Astrocyte (in vitro differentiated cells and primary cell): ENCODE results near the gene ADAM30. TPM values are rescaled to one million over a fixed set of nuclear protein-coding genes. Genes with fewer than 3 reads are reported as not detected.

Experiments
- DNase-seq: peaks from one replicate; pipeline ENCODE4 v3.0.0-alpha.2; 2010; ENCODE audit warnings: low read depth
- FAIRE-seq: peaks from 2 replicates; lab custom pipeline; 2011; peaks lifted over from hg19 to GRCh38; lab: Jason Lieb, UNC
- H2AFZ ChIP-seq: 2 replicates; pipeline ENCODE4 v1.6.0; 2012; ENCODE audit warnings: low read depth, low read length, inconsistent platforms
- H3K27ac ChIP-seq: 2 replicates; pipeline ENCODE4 v1.5.1; 2011; ENCODE audit warnings: low read depth, low read length, inconsistent platforms
- H3K27me3 ChIP-seq: 2 replicates; pipeline ENCODE4 v1.6.0; 2011; ENCODE audit warnings: low read length, inconsistent platforms; ENCODE audit not compliant: insufficient read depth
- H3K36me3 ChIP-seq: 2 replicates; pipeline ENCODE4 v1.5.1; 2011; ENCODE audit warnings: low read length, inconsistent platforms; ENCODE audit not compliant: insufficient read depth
- H3K4me1 ChIP-seq: 2 replicates; pipeline ENCODE4 v1.5.1; 2011; ENCODE audit warnings: low read length, inconsistent platforms; ENCODE audit not compliant: insufficient read depth
- H3K4me2 ChIP-seq: 2 replicates; pipeline ENCODE4 v1.6.0; 2012; ENCODE audit warnings: low read length, inconsistent platforms
- H3K4me3 ChIP-seq: 2 replicates; pipeline ENCODE4 v1.5.1; 2011; ENCODE audit warnings: low read depth, mild to moderate bottlenecking, low read length, inconsistent platforms; ENCODE audit not compliant: insufficient read depth
- H3K79me2 ChIP-seq: 2 replicates; pipeline ENCODE4 v1.6.0; 2012; ENCODE audit warnings: mild to moderate bottlenecking, low read length, inconsistent platforms; ENCODE audit not compliant: insufficient read depth
- H3K9ac ChIP-seq: 2 replicates; pipeline ENCODE4 v1.6.0; 2012; ENCODE audit warnings: mild to moderate bottlenecking, low read length, inconsistent platforms
- H3K9me3 ChIP-seq: 2 replicates; pipeline ENCODE4 v1.5.1; 2012; ENCODE audit warnings: low read depth, mild to moderate bottlenecking, low read length, inconsistent platforms; ENCODE audit not compliant: insufficient read depth
- H4K20me1 ChIP-seq: 2 replicates; pipeline ENCODE4 v1.6.0; 2012; ENCODE audit warnings: low read length, inconsistent platforms; ENCODE audit not compliant: insufficient read depth
- H3K27ac Mint-ChIP-seq: one replicate; pipeline ENCODE4 v1.8.0; 2021; ENCODE audit warnings: mild to moderate bottlenecking, mixed read lengths; ENCODE audit not compliant: unreplicated experiment
- H3K27me3 Mint-ChIP-seq: one replicate; pipeline ENCODE4 v1.8.0; 2021; ENCODE audit warnings: low read depth, mixed read lengths; ENCODE audit not compliant: unreplicated experiment
- H3K36me3 Mint-ChIP-seq: one replicate; pipeline ENCODE4 v1.8.0; 2021; ENCODE audit warnings: low read depth, mixed read lengths; ENCODE audit not compliant: unreplicated experiment
- H3K4me1 Mint-ChIP-seq: one replicate; pipeline ENCODE4 v1.8.0; 2021; ENCODE audit warnings: low read depth, mixed read lengths; ENCODE audit not compliant: unreplicated experiment
- H3K4me3 Mint-ChIP-seq: one replicate; pipeline ENCODE4 v1.8.0; 2021; ENCODE audit warnings: mild to moderate bottlenecking, moderate library complexity, mixed read lengths; ENCODE audit not compliant: unreplicated experiment
- H3K9me3 Mint-ChIP-seq: one replicate; pipeline ENCODE4 v1.8.0; 2021; ENCODE audit warnings: mild to moderate bottlenecking, mixed read lengths; ENCODE audit not compliant: unreplicated experiment
- CTCF ChIP-seq: IDR thresholded peaks from 2 replicates; pipeline ENCODE4 v1.5.1; 2011; ENCODE audit warnings: low read depth, mild to moderate bottlenecking, inconsistent platforms, low read length, moderate library complexity; ENCODE audit not compliant: insufficient read depth
- EZH2 ChIP-seq: IDR thresholded peaks from 2 replicates; pipeline ENCODE4 v1.6.1; 2012; ENCODE audit warnings: mild to moderate bottlenecking, low read length, inconsistent platforms; ENCODE audit not compliant: insufficient read depth
- total RNA-seq: library from RNA; stranded (reverse); gene quantifications from 2 replicates; pipeline ENCODE4 v1.2.1, GENCODE V29; 2021

Gene ADAM30
- total RNA-seq, 1 donor from 2014 or later: not detected

GRCh38 chr1:119858126-119858525, 38.2 kb downstream of the ADAM30 start:
- Histone ChIP-seq H3K36me3 (no peaks in the 10 kb centered on the region), H3K79me2 (no peaks in the 10 kb centered on the region), H3K27ac (no peak overlapping the region), H2AFZ (no peak overlapping the region), H3K4me2 (no peak overlapping the region), H3K9me3 (no peaks in the 10 kb centered on the region), H3K9ac (no peak overlapping the region), H3K27me3 (no peaks in the 10 kb centered on the region), H4K20me1 (no peaks in the 10 kb centered on the region), H3K4me1 (peaks cover 12% of the 10 kb centered on the region), H3K4me3 (no peak overlapping the region)
- no peak overlapping the region for H3K4me3 Mint-ChIP-seq
- FAIRE-seq (no peak), DNase-seq (no peak)
- H3K27me3 Mint-ChIP-seq: peaks cover 2% of the 10 kb centered on the region
- TF ChIP-seq CTCF (no peak), EZH2 (no peak)
- peaks cover 2% of the 10 kb centered on the region for H3K36me3 Mint-ChIP-seq
- no peaks in the 10 kb centered on the region for H3K9me3 Mint-ChIP-seq
- no peak overlapping the region for H3K27ac Mint-ChIP-seq
- H3K4me1 Mint-ChIP-seq: peaks cover 22% of the 10 kb centered on the region

- H3K27ac Mint-ChIP-seq: no peak overlapping the region
- no peak overlapping the region for H3K9ac ChIP-seq
- no peaks in the 10 kb centered on the region for H3K9me3 Mint-ChIP-seq
Observed at GRCh38 chr1:119853155-119853554, 43.2 kb downstream of the ADAM30 start.

More at GRCh38 chr1:119853155-119853554, 43.2 kb downstream of the ADAM30 start:
- no peak for DNase-seq
- no peak for FAIRE-seq
- Mint-ChIP-seq H3K36me3 (no peaks in the 10 kb centered on the region), H3K4me3 (no peak overlapping the region), H3K27me3 (peaks cover 2% of the 10 kb centered on the region), H3K4me1 (peaks cover 6% of the 10 kb centered on the region)
- Histone ChIP-seq H3K27ac (no peak overlapping the region), H3K4me3 (no peak overlapping the region), H3K27me3 (no peaks in the 10 kb centered on the region), H3K4me2 (no peak overlapping the region), H4K20me1 (no peaks in the 10 kb centered on the region), H3K9me3 (no peaks in the 10 kb centered on the region), H2AFZ (no peak overlapping the region), H3K79me2 (no peaks in the 10 kb centered on the region), H3K4me1 (no peaks in the 10 kb centered on the region), H3K36me3 (no peaks in the 10 kb centered on the region)
- TF ChIP-seq CTCF (no peak), EZH2 (no peak)
